KMS-11 (cell line): ENCODE data around the gene SLC8A1.

Source experiments
- H2AFZ ChIP-seq: fragments of 200-600 bp; sonication (generic); 2 replicates; pipeline ENCODE4 v1.6.1; 2016; ENCODE audit warnings: antibody characterized with exemption, mixed run types, low read depth
- H3K27ac ChIP-seq: fragments of 200-600 bp; sonication (generic); 2 replicates; pipeline ENCODE4 v1.6.1; 2016; ENCODE audit warnings: mild to moderate bottlenecking, mixed run types
- H3K27me3 ChIP-seq: fragments of 200-600 bp; sonication (generic); 2 replicates; pipeline ENCODE4 v1.6.1; 2017; ENCODE audit warnings: mild to moderate bottlenecking, low read depth, mixed run types, moderate library complexity; ENCODE audit not compliant: insufficient read depth
- H3K36me3 ChIP-seq: fragments of 200-600 bp; sonication (generic); 2 replicates; pipeline ENCODE4 v1.6.1; 2017; ENCODE audit warnings: mild to moderate bottlenecking, mixed run types; ENCODE audit not compliant: insufficient read depth
- H3K4me1 ChIP-seq: fragments of 200-600 bp; sonication (generic); 2 replicates; pipeline ENCODE4 v1.6.1; 2016; ENCODE audit warnings: mild to moderate bottlenecking, low read depth, mixed run types; ENCODE audit not compliant: poor library complexity, severe bottlenecking
- H3K4me2 ChIP-seq: fragments of 200-600 bp; sonication (generic); 2 replicates; pipeline ENCODE4 v1.7.0; 2016; ENCODE audit warnings: mild to moderate bottlenecking, mixed run types
- H3K4me3 ChIP-seq: fragments of 200-600 bp; sonication (generic); IDR thresholded peaks from 2 replicates; pipeline ENCODE4 v1.6.1; 2017; ENCODE audit warnings: low read depth, low read length, mixed read lengths; ENCODE audit not compliant: insufficient read depth
- H3K79me2 ChIP-seq: fragments of 200-600 bp; sonication (generic); 2 replicates; pipeline ENCODE4 v1.6.1; 2016; ENCODE audit warnings: low read depth, mixed run types; ENCODE audit not compliant: insufficient read depth
- H3K9ac ChIP-seq: fragments of 200-600 bp; sonication (generic); 2 replicates; pipeline ENCODE4 v1.6.1; 2016; ENCODE audit warnings: mild to moderate bottlenecking, mixed run types
- H4K20me1 ChIP-seq: fragments of 200-600 bp; sonication (generic); 2 replicates; pipeline ENCODE4 v1.6.1; 2016; ENCODE audit warnings: mild to moderate bottlenecking, mixed run types; ENCODE audit not compliant: insufficient read depth
- CTCF ChIP-seq: fragments of 200-600 bp; sonication (generic); conservative IDR thresholded peaks from 2 replicates; pipeline ENCODE4 v1.6.1; 2017; ENCODE audit warnings: low read depth, mild to moderate bottlenecking, antibody characterized with exemption, low read length, moderate library complexity, mixed read lengths

The SLC8A1 gene

GRCh38 chr2:40225670-40226210 lies 226.2 kb downstream of the SLC8A1 start:
- Histone ChIP-seq H3K4me1 (peaks cover 2% of the 10 kb centered on the region), H3K27me3 (no peaks in the 10 kb centered on the region), H4K20me1 (no peaks in the 10 kb centered on the region), H3K36me3 (no peaks in the 10 kb centered on the region), H3K79me2 (no peaks in the 10 kb centered on the region), H3K4me2 (no peak overlapping the region), H3K4me3 (no peak overlapping the region), H2AFZ (no peak overlapping the region), H3K27ac (no peak overlapping the region), H3K9ac (no peak overlapping the region)
- TF ChIP-seq CTCF, result no peak

- no peaks in the 10 kb centered on the region for H3K79me2 ChIP-seq
- H3K4me2 ChIP-seq, result no peak overlapping the region
- no peak overlapping the region for H3K9ac ChIP-seq
- H3K27ac ChIP-seq, result no peak overlapping the region
- H3K36me3 ChIP-seq, result no peaks in the 10 kb centered on the region
- peaks cover 16% of the 10 kb centered on the region for H3K4me1 ChIP-seq
- TF ChIP-seq CTCF, result no peak
- H3K4me3 ChIP-seq, result no peak overlapping the region
- H4K20me1 ChIP-seq, result no peaks in the 10 kb centered on the region
- H3K27me3 ChIP-seq, result no peaks in the 10 kb centered on the region
- H2AFZ ChIP-seq, result no peak overlapping the region
These were observed 227.6 kb downstream of the SLC8A1 start for GRCh38 chr2:40224318-40224717.

- Histone ChIP-seq H3K27ac (no peak overlapping the region), H2AFZ (no peak overlapping the region), H3K4me3 (no peak overlapping the region), H3K79me2 (no peaks in the 10 kb centered on the region), H3K9ac (no peak overlapping the region), H4K20me1 (no peaks in the 10 kb centered on the region), H3K4me1 (peaks cover 39% of the 10 kb centered on the region), H3K36me3 (no peaks in the 10 kb centered on the region), H3K27me3 (no peaks in the 10 kb centered on the region), H3K4me2 (peak overlapping the region; percentile 73; the same call in 1 of the 2 replicates)
- TF ChIP-seq CTCF, result no peak
These were observed 231.5 kb downstream of the SLC8A1 start for GRCh38 chr2:40220177-40220925.

GRCh38 chr2:40219141-40219540 lies 232.7 kb downstream of the SLC8A1 start:
- Histone ChIP-seq H3K9ac (no peak overlapping the region; the same call in 1 of the 2 replicates), H3K27ac (peak overlapping the region; percentile 40; the same call in 1 of the 2 replicates), H3K79me2 (no peaks in the 10 kb centered on the region), H3K4me3 (no peak overlapping the region), H3K36me3 (no peaks in the 10 kb centered on the region), H3K4me2 (peak overlapping the region; percentile 73), H3K27me3 (no peaks in the 10 kb centered on the region), H2AFZ (peak overlapping the region; percentile 9), H4K20me1 (no peaks in the 10 kb centered on the region), H3K4me1 (peaks cover 44% of the 10 kb centered on the region)
- no peak for TF ChIP-seq CTCF
